Caco-2 (cell line): ENCODE data around the gene CDRT4. TPM values are rescaled to one million over a fixed set of nuclear protein-coding genes. Genes with fewer than 3 reads are reported as not detected.

Source experiments
- BruUV-seq: library from RNA; stranded (reverse); fragments of 400-500 nt; replicated peaks from 2 replicates; lab custom pipeline; 2021; lab: Mats Ljungman, UMichigan
- CTCF ChIA-PET: fragments of 300-600 bp; sonication (Branson Sonifier 250); formaldehyde crosslinking; loops from one replicate; lab custom pipeline; 2022; ENCODE audit warnings: antibody characterized with exemption; lab: Charles Lee
- POLR2A ChIA-PET: fragments of 300-600 bp; sonication (Branson Sonifier 250); formaldehyde crosslinking; loops from one replicate; lab custom pipeline; 2022; ENCODE audit warnings: antibody characterized with exemption; lab: Charles Lee
- DNase-seq, 2 experiments: peaks; one replicate each; pipeline versions ENCODE4 v3.0.0 to v3.0.0-alpha.2; 2020 to 2022
- H3K27me3 ChIP-seq: replicated peaks from 2 replicates; pipeline ENCODE4 v1.6.0; 2011; ENCODE audit warnings: low read length; ENCODE audit not compliant: control insufficient read depth, insufficient read depth
- H3K36me3 ChIP-seq: 2 replicates; pipeline ENCODE4 v1.5.1; 2011; ENCODE audit warnings: low read length; ENCODE audit not compliant: control insufficient read depth, insufficient read depth
- H3K4me1 ChIP-seq: fragments of 250-450 bp; sonication (Bioruptor Pico); 2 replicates; pipeline ENCODE4 v1.5.1; 2020; ENCODE audit warnings: mild to moderate bottlenecking
- H3K4me3 ChIP-seq: 2 replicates; pipeline ENCODE4 v1.5.1; 2011; ENCODE audit warnings: low read depth, mild to moderate bottlenecking, control low read depth, low read length
- H3K9me3 ChIP-seq: fragments of 250-450 bp; sonication (Bioruptor Pico); 2 replicates; pipeline ENCODE4 v1.5.1; 2020; ENCODE audit warnings: mild to moderate bottlenecking, moderate library complexity
- H3K27ac Mint-ChIP-seq: one replicate; pipeline ENCODE4 v1.8.0; 2022; ENCODE audit warnings: mixed read lengths; ENCODE audit not compliant: unreplicated experiment
- H3K27me3 Mint-ChIP-seq: one replicate; pipeline ENCODE4 v1.8.0; 2022; ENCODE audit warnings: mixed read lengths; ENCODE audit not compliant: insufficient read depth, unreplicated experiment
- H3K36me3 Mint-ChIP-seq: one replicate; pipeline ENCODE4 v1.8.0; 2022; ENCODE audit warnings: mild to moderate bottlenecking, mixed read lengths; ENCODE audit not compliant: insufficient read depth, unreplicated experiment
- H3K4me1 Mint-ChIP-seq: one replicate; pipeline ENCODE4 v1.8.0; 2022; ENCODE audit warnings: low read depth, mixed read lengths; ENCODE audit not compliant: unreplicated experiment
- H3K4me3 Mint-ChIP-seq: one replicate; pipeline ENCODE4 v1.8.0; 2022; ENCODE audit warnings: mild to moderate bottlenecking, moderate library complexity, mixed read lengths; ENCODE audit not compliant: unreplicated experiment
- H3K9me3 Mint-ChIP-seq: one replicate; pipeline ENCODE4 v1.8.0; 2022; ENCODE audit warnings: mixed read lengths; ENCODE audit not compliant: unreplicated experiment
- CTCF ChIP-seq, 2 experiments: fragments of 200-600 bp in 1 of 2; IDR thresholded peaks; 1 replicate in 1 of 2; 2 replicates in 1 of 2; pipeline versions ENCODE4 v1.5.1 to v1.8.0; 2011 to 2022; ENCODE audit warnings: antibody characterized with exemption in 1 of 2, control low read depth in 1 of 2, inconsistent platforms in 1 of 2, low read depth in 1 of 2, low read length in 1 of 2, mild to moderate bottlenecking in 1 of 2, moderate library complexity in 1 of 2; ENCODE audit not compliant: insufficient read depth in 1 of 2, severe bottlenecking in 1 of 2, unreplicated experiment in 1 of 2
- intact Hi-C: fragments of 100-400 bp; cut with micrococcal nuclease; formaldehyde crosslinking; loops from one replicate; pipeline ENCODE4 v1.10.0; 2022; ENCODE audit not compliant: unreplicated experiment
- total RNA-seq: library from RNA; stranded (reverse); gene quantifications from 2 replicates; pipeline ENCODE4 v1.2.3, GENCODE V29; 2022

Gene CDRT4
- total RNA-seq, 1 experiment from 2014 or later = 6.3 TPM

GRCh38 chr17:15411384-15412198, 55.8 kb downstream of the CDRT4 start:
- Histone ChIP-seq H3K4me3 (no peak overlapping the region), H3K9me3 (no peaks in the 10 kb centered on the region), H3K4me1 (no peaks in the 10 kb centered on the region), H3K27me3 (no peaks in the 10 kb centered on the region), H3K36me3 (no peaks in the 10 kb centered on the region)
- POLR2A ChIA-PET = no interaction called here
- no peak for TF ChIP-seq CTCF (IDR thresholded peaks at IDR 0.05; ENCODE audit: insufficient read depth in 1 of 2, low read depth in 1 of 2, low read length in 1 of 2, severe bottlenecking in 1 of 2, unreplicated experiment in 1 of 2)
- H3K4me3 Mint-ChIP-seq = no peak overlapping the region
- BruUV-seq = no TSS peak
- H3K27me3 Mint-ChIP-seq = no peaks in the 10 kb centered on the region
- H3K4me1 Mint-ChIP-seq = no peaks in the 10 kb centered on the region
- no peak overlapping the region for H3K27ac Mint-ChIP-seq
- intact Hi-C loops = no loop called here
- H3K9me3 Mint-ChIP-seq = no peaks in the 10 kb centered on the region
- CTCF ChIA-PET = interaction anchor here (0.6 kb wide), 1 partner anchor 91 kb away, joined by 6 read pairs; no protein-coding TSS in a partner anchor
- no peak for DNase-seq
- no peaks in the 10 kb centered on the region for H3K36me3 Mint-ChIP-seq

- ChIA-PET POLR2A (no interaction called here), CTCF (no interaction called here)
- Mint-ChIP-seq H3K4me1 (no peaks in the 10 kb centered on the region), H3K36me3 (no peaks in the 10 kb centered on the region), H3K27me3 (no peaks in the 10 kb centered on the region), H3K27ac (no peak overlapping the region), H3K4me3 (no peak overlapping the region), H3K9me3 (no peaks in the 10 kb centered on the region)
- Histone ChIP-seq H3K36me3 (no peaks in the 10 kb centered on the region), H3K4me1 (no peaks in the 10 kb centered on the region), H3K27me3 (no peaks in the 10 kb centered on the region), H3K4me3 (no peak overlapping the region), H3K9me3 (no peaks in the 10 kb centered on the region)
- BruUV-seq = no TSS peak
- DNase-seq = no peak
- no peak for TF ChIP-seq CTCF (IDR thresholded peaks at IDR 0.05; ENCODE audit: insufficient read depth in 1 of 2, low read depth in 1 of 2, low read length in 1 of 2, severe bottlenecking in 1 of 2, unreplicated experiment in 1 of 2)
- intact Hi-C loops = no loop called here
These were observed 57.6 kb downstream of the CDRT4 start for GRCh38 chr17:15409721-15410250.

GRCh38 chr17:15408803-15409202, 58.6 kb downstream of the CDRT4 start:
- BruUV-seq = no TSS peak
- ChIA-PET CTCF (no interaction called here), POLR2A (no interaction called here)
- intact Hi-C loops = no loop called here
- Histone ChIP-seq H3K9me3 (no peaks in the 10 kb centered on the region), H3K4me1 (no peaks in the 10 kb centered on the region), H3K27me3 (no peaks in the 10 kb centered on the region), H3K4me3 (no peak overlapping the region), H3K36me3 (no peaks in the 10 kb centered on the region)
- Mint-ChIP-seq H3K27me3 (no peaks in the 10 kb centered on the region), H3K27ac (no peak overlapping the region), H3K36me3 (no peaks in the 10 kb centered on the region), H3K4me1 (no peaks in the 10 kb centered on the region), H3K4me3 (no peak overlapping the region), H3K9me3 (no peaks in the 10 kb centered on the region)
- DNase-seq = no peak
- no peak for TF ChIP-seq CTCF (IDR thresholded peaks at IDR 0.05; ENCODE audit: insufficient read depth in 1 of 2, low read depth in 1 of 2, low read length in 1 of 2, severe bottlenecking in 1 of 2, unreplicated experiment in 1 of 2)
